Nephron progenitor cell (in vitro differentiated cells): Measurements from ENCODE around the gene PXMP2.

ENCODE experiments used
- DNase-seq: peaks from one replicate; pipeline ENCODE4 v3.0.0; 2021
- H3K27ac Mint-ChIP-seq: 2 replicates; pipeline ENCODE4 v1.8.0; 2021; ENCODE audit warnings: mild to moderate bottlenecking, moderate library complexity, mixed read lengths
- H3K27me3 Mint-ChIP-seq: 2 replicates; pipeline ENCODE4 v1.8.0; 2021; ENCODE audit warnings: mild to moderate bottlenecking, low read depth, mixed read lengths; ENCODE audit not compliant: poor library complexity
- H3K36me3 Mint-ChIP-seq: 2 replicates; pipeline ENCODE4 v1.8.0; 2021; ENCODE audit warnings: low read depth, mixed read lengths
- H3K4me1 Mint-ChIP-seq: 2 replicates; pipeline ENCODE4 v1.8.0; 2021; ENCODE audit warnings: mixed read lengths
- H3K4me3 Mint-ChIP-seq: 2 replicates; pipeline ENCODE4 v1.8.0; 2021; ENCODE audit warnings: mild to moderate bottlenecking, moderate library complexity, mixed read lengths
- H3K9me3 Mint-ChIP-seq: 2 replicates; pipeline ENCODE4 v1.8.0; 2021; ENCODE audit warnings: mild to moderate bottlenecking, moderate library complexity, mixed read lengths
- TF ChIP-seq, protein P1 (sequence below): fragments of 200-600 bp; sonication (generic); IDR thresholded peaks from 2 replicates; pipeline ENCODE4 v1.5.0; 2021; ENCODE audit warnings: antibody characterized with exemption

Gene PXMP2

GRCh38 chr12:132659146-132659545 is 28.2 kb upstream of the PXMP2 start:
- TF ChIP-seq, protein P1, sequence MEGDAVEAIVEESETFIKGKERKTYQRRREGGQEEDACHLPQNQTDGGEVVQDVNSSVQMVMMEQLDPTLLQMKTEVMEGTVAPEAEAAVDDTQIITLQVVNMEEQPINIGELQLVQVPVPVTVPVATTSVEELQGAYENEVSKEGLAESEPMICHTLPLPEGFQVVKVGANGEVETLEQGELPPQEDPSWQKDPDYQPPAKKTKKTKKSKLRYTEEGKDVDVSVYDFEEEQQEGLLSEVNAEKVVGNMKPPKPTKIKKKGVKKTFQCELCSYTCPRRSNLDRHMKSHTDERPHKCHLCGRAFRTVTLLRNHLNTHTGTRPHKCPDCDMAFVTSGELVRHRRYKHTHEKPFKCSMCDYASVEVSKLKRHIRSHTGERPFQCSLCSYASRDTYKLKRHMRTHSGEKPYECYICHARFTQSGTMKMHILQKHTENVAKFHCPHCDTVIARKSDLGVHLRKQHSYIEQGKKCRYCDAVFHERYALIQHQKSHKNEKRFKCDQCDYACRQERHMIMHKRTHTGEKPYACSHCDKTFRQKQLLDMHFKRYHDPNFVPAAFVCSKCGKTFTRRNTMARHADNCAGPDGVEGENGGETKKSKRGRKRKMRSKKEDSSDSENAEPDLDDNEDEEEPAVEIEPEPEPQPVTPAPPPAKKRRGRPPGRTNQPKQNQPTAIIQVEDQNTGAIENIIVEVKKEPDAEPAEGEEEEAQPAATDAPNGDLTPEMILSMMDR = no peak
- Mint-ChIP-seq H3K4me3 (no peak overlapping the region), H3K36me3 (peaks cover 64% of the 10 kb centered on the region), H3K4me1 (no peaks in the 10 kb centered on the region), H3K27me3 (no peaks in the 10 kb centered on the region), H3K27ac (no peak overlapping the region), H3K9me3 (no peaks in the 10 kb centered on the region)
- no peak for DNase-seq

GRCh38 chr12:132660052-132660451 is 27.3 kb upstream of the PXMP2 start:
- Mint-ChIP-seq H3K27me3 (no peaks in the 10 kb centered on the region), H3K4me3 (no peak overlapping the region)
- DNase-seq = no peak

GRCh38 chr12:132660996-132661395 is 26.4 kb upstream of the PXMP2 start:
- Mint-ChIP-seq H3K36me3 (peaks cover 65% of the 10 kb centered on the region), H3K27ac (no peak overlapping the region), H3K27me3 (no peaks in the 10 kb centered on the region), H3K4me1 (no peaks in the 10 kb centered on the region), H3K9me3 (no peaks in the 10 kb centered on the region), H3K4me3 (no peak overlapping the region)
- TF ChIP-seq, protein P1 = no peak
- no peak for DNase-seq

More at GRCh38 chr12:132660052-132660451, 27.3 kb upstream of the PXMP2 start:
- TF ChIP-seq, protein P1 = no peak
- Mint-ChIP-seq H3K4me1 (no peaks in the 10 kb centered on the region), H3K27ac (no peak overlapping the region), H3K36me3 (peaks cover 59% of the 10 kb centered on the region), H3K9me3 (no peaks in the 10 kb centered on the region)

DNA sequence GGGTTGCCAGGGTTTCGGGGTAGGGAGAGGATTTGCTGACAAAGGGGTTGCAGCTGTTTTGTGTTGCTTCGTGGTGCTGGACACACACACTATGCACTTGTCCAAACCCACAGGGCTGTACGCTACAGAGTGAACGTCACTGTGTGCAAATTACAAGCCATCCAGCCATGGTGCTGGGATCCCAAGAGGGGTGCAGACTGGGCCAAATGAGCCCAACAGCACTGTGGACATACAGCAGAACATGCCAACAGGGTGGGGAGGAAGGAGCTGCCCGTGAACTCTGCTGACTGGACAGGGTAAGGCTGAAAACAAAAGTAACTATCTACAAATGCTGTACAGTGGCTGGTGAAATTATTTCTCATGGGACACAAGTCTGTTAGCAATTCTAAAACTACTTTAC is 25.4 kb upstream of the PXMP2 start:
- H3K36me3 Mint-ChIP-seq = peaks cover 68% of the 10 kb centered on the region
- TF ChIP-seq, protein P1 = no peak
- H3K9me3 Mint-ChIP-seq = no peaks in the 10 kb centered on the region
- H3K27me3 Mint-ChIP-seq = no peaks in the 10 kb centered on the region
- H3K4me3 Mint-ChIP-seq = no peak overlapping the region
- H3K27ac Mint-ChIP-seq = no peak overlapping the region
- H3K4me1 Mint-ChIP-seq = no peaks in the 10 kb centered on the region
- no peak for DNase-seq

GRCh38 chr12:132662901-132663755 is 24.3 kb upstream of the PXMP2 start:
- TF ChIP-seq, protein P1 = no peak
- no peak overlapping the region for H3K4me3 Mint-ChIP-seq
- H3K9me3 Mint-ChIP-seq = no peaks in the 10 kb centered on the region
- H3K36me3 Mint-ChIP-seq = peaks cover 64% of the 10 kb centered on the region
- H3K4me1 Mint-ChIP-seq = no peaks in the 10 kb centered on the region
- no peak for DNase-seq
- no peaks in the 10 kb centered on the region for H3K27me3 Mint-ChIP-seq
- H3K27ac Mint-ChIP-seq = no peak overlapping the region
